SK-N-SH (cell line): ENCODE measurements around the gene PTK6. TPM values are rescaled to one million over a fixed set of nuclear protein-coding genes. Genes with fewer than 3 reads are reported as not detected.

ENCODE experiments used
- CTCF ChIA-PET: fragments of 300-600, 350-600 bp; formaldehyde crosslinking; extraction: SDS; loops from one replicate; lab custom pipeline; 2021; lab: Yijun Ruan, JAX
- POLR2A ChIA-PET: fragments of 350-600 bp; sonication (Branson Sonifier 250); formaldehyde crosslinking; extraction: SDS; loops from one replicate; lab custom pipeline; 2020; ENCODE audit warnings: antibody characterized with exemption, inconsistent platforms; lab: Yijun Ruan, JAX
- DNase-seq: peaks from one replicate; pipeline ENCODE4 v3.0.0; 2012
- H2AFZ ChIP-seq: fragments of 200-600 bp; sonication (generic); 2 replicates; pipeline ENCODE4 v1.8.1; 2016; ENCODE audit warnings: antibody characterized with exemption, mild to moderate bottlenecking, low read depth
- H3F3A ChIP-seq: fragments of 200-600 bp; sonication (generic); replicated peaks from 2 replicates; pipeline ENCODE3; 2016; ENCODE audit warnings: antibody characterized with exemption, mild to moderate bottlenecking; ENCODE audit not compliant: insufficient read depth
- H3K27ac ChIP-seq, 2 experiments: fragments of 200-500 bp in 1 of 2; fragments of 200-600 bp in 1 of 2; sonication (Bioruptor generic) in 1 of 2; sonication (generic), shearing (Covaris generic) in 1 of 2; 2 replicates each; pipeline versions ENCODE4 v1.5.1 to v1.6.1; 2014 to 2016; ENCODE audit warnings: low read depth in 2 of 2, inconsistent platforms in 1 of 2, low read length in 1 of 2, mild to moderate bottlenecking in 1 of 2, mixed read lengths in 1 of 2
- H3K27me3 ChIP-seq: fragments of 200-600 bp; sonication (generic), shearing (Covaris generic); 2 replicates; pipeline ENCODE4 v1.6.1; 2016; ENCODE audit warnings: mixed run types; ENCODE audit not compliant: insufficient read depth
- H3K36me3 ChIP-seq, 2 experiments: fragments of 200-500 bp in 1 of 2; fragments of 200-600 bp in 1 of 2; sonication (Bioruptor generic) in 1 of 2; sonication (generic) in 1 of 2; replicated peaks in 1 of 2; 2 replicates each; pipeline versions ENCODE3 to v1.5.1; 2014 to 2016; ENCODE audit warnings: low read length in 1 of 2, mild to moderate bottlenecking in 1 of 2; ENCODE audit not compliant: insufficient read depth in 2 of 2, control insufficient read depth in 1 of 2
- H3K4me1 ChIP-seq, 2 experiments: fragments of 200-500 bp in 1 of 2; fragments of 200-600 bp in 1 of 2; sonication (Bioruptor generic) in 1 of 2; sonication (generic), shearing (Covaris generic) in 1 of 2; 2 replicates each; pipeline versions ENCODE4 v1.5.1 to v1.6.1; 2014 to 2016; ENCODE audit warnings: low read depth in 1 of 2, low read length in 1 of 2, mixed run types in 1 of 2; ENCODE audit not compliant: insufficient read depth in 2 of 2, control insufficient read depth in 1 of 2
- H3K4me2 ChIP-seq: fragments of 200-600 bp; sonication (generic), shearing (Covaris generic); 2 replicates; pipeline ENCODE4 v1.6.1; 2017; ENCODE audit warnings: mixed run types
- H3K4me3 ChIP-seq, 2 experiments: fragments of 200-500 bp in 1 of 2; fragments of 200-600 bp in 1 of 2; sonication (Bioruptor generic) in 1 of 2; sonication (generic), shearing (Covaris generic) in 1 of 2; 2 replicates each; pipeline versions ENCODE4 v1.5.1 to v1.8.1; 2014 to 2016; ENCODE audit warnings: low read depth in 2 of 2, inconsistent platforms in 1 of 2, low read length in 1 of 2, mild to moderate bottlenecking in 1 of 2, mixed read lengths in 1 of 2, moderate library complexity in 1 of 2
- H3K79me2 ChIP-seq: fragments of 200-600 bp; sonication (generic); 2 replicates; pipeline ENCODE4 v1.8.1; 2017; ENCODE audit warnings: mild to moderate bottlenecking; ENCODE audit not compliant: insufficient read depth
- H3K9ac ChIP-seq: fragments of 200-600 bp; sonication (generic); 2 replicates; pipeline ENCODE4 v1.6.1; 2017; ENCODE audit warnings: mixed run types
- H3K9me2 ChIP-seq: fragments of 200-600 bp; sonication (generic); 2 replicates; pipeline ENCODE4 v1.6.1; 2017; ENCODE audit warnings: mixed run types
- H3K9me3 ChIP-seq: fragments of 200-600 bp; sonication (generic); 2 replicates; pipeline ENCODE4 v1.6.1; 2017; ENCODE audit warnings: mixed run types, mild to moderate bottlenecking, moderate library complexity
- H4K20me1 ChIP-seq: fragments of 200-600 bp; sonication (generic); 2 replicates; pipeline ENCODE4 v1.6.1; 2017; ENCODE audit warnings: mild to moderate bottlenecking, mixed run types; ENCODE audit not compliant: insufficient read depth
- EP300 ChIP-seq, 2 experiments: IDR thresholded peaks; 2 replicates each; pipeline versions ENCODE4 v1.4.0 to v1.6.1; 2012; ENCODE audit warnings: borderline replicate concordance in 1 of 2, low read depth in 1 of 2, low read length in 1 of 2
- EZH2phosphoT487 ChIP-seq: fragments of 200-600 bp; sonication (generic); IDR thresholded peaks from 2 replicates; pipeline ENCODE4 v1.6.1; 2017; ENCODE audit warnings: low read depth, mixed run types, mild to moderate bottlenecking, antibody characterized with exemption, moderate library complexity, borderline replicate concordance
- FOXJ3 ChIP-seq: sonication (generic); formaldehyde crosslinking; IDR thresholded peaks from 2 replicates; pipeline ENCODE4 v1.5.1; 2020; ENCODE audit warnings: mild to moderate bottlenecking, missing genetic modification reagents
- IRF3 ChIP-seq: fragments of 150-350 bp; IDR thresholded peaks from 2 replicates; pipeline ENCODE4 v1.6.1; 2016; ENCODE audit warnings: mild to moderate bottlenecking, low read depth, low read length
- JUND ChIP-seq: IDR thresholded peaks from 2 replicates; pipeline ENCODE4 v1.4.0; 2012
- NFIC ChIP-seq: IDR thresholded peaks from 2 replicates; pipeline ENCODE4 v1.4.0; 2012; ENCODE audit warnings: borderline replicate concordance
- POLR2AphosphoS5 ChIP-seq: IDR thresholded peaks from 2 replicates; pipeline ENCODE4 v1.6.1; 2012; ENCODE audit warnings: low read depth, low read length
- RCOR1 ChIP-seq: fragments of 150-350 bp; IDR thresholded peaks from 2 replicates; pipeline ENCODE4 v1.6.1; 2017; ENCODE audit warnings: antibody characterized with exemption, low read length
- SIN3A ChIP-seq: IDR thresholded peaks from 2 replicates; pipeline ENCODE4 v1.6.1; 2012; ENCODE audit warnings: low read depth, mild to moderate bottlenecking, low read length, moderate library complexity, borderline replicate concordance
- TAF1 ChIP-seq: IDR thresholded peaks from 2 replicates; pipeline ENCODE4 v1.6.1; 2012; ENCODE audit warnings: low read depth, mild to moderate bottlenecking, low read length, moderate library complexity, borderline replicate concordance
- TCF12 ChIP-seq: IDR thresholded peaks from 2 replicates; pipeline ENCODE4 v1.4.0; 2012
- TEAD4 ChIP-seq: IDR thresholded peaks from 2 replicates; pipeline ENCODE4 v1.4.0; 2012; ENCODE audit warnings: mild to moderate bottlenecking, borderline replicate concordance; ENCODE audit not compliant: insufficient read depth
- YY1 ChIP-seq: IDR thresholded peaks from 2 replicates; pipeline ENCODE4 v1.4.0; 2012; ENCODE audit warnings: low read depth, mild to moderate bottlenecking
- ZBTB33 ChIP-seq: IDR thresholded peaks from 2 replicates; pipeline ENCODE4 v1.4.0; 2012; ENCODE audit warnings: low read depth, borderline replicate concordance
- WGBS: methylation state at CpG from one replicate; pipeline ENCODE4 v1.1.6; 2017; ENCODE audit warnings: low lambda C conversion rate; 5-methylcytosine and 5-hydroxymethylcytosine counted together
- polyA plus RNA-seq, 3 experiments: library from polyadenylated mRNA; depleted of rRNA; stranded (reverse); fragments of >200 nt; gene quantifications; 2 replicates each; pipeline ENCODE4 v1.2.3, GENCODE V29; 2012
- TF ChIP-seq, protein P1 (sequence below): IDR thresholded peaks from 2 replicates; pipeline ENCODE4; 2012
- TF ChIP-seq, protein P2 (sequence below): fragments of 200-600 bp; sonication (generic); IDR thresholded peaks from 2 replicates; pipeline ENCODE4 v1.6.1; 2017; ENCODE audit warnings: antibody characterized with exemption, mild to moderate bottlenecking, moderate library complexity

PTK6 gene
- polyA plus RNA-seq, 1 of the 3 experiments (the other 2 are of a cell fraction), result 0.07 TPM

DNA sequence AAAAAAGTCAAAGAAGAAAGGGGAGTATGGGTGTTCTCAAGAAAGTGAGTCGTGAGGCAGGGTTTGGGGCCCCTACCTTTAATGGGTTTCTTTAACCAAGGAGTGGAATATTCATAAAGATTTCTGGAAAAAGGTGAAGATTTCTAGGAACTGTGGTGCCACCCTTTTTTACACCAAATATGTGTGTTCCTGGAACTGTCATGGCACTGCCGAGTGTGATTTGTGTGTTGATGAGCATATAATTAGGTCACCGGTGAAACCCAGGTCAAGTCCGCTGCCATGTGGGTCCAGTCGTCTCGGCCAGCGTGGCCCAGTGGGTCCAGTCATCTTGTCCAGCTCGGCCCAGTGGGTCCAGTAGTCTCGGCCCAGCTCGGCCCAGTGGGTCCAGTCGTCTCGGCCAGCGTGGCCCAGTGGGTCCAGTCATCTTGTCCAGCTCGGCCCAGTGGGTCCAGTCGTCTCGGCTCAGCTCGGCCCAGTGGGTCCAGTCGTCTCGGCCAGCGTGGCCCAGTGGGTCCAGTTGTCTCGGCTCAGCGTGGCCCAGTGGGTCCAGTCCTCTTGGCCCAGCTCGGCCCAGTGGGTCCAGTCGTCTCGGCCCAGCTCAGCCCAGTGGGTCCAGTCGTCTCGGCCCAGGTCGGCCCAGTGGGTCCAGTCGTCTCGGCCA is 30.0 kb downstream of the PTK6 start:
- no peaks in the 10 kb centered on the region for H3K36me3 ChIP-seq
- WGBS, result 67% methylated on average over 5 of the region's 30 CpGs
- CTCF ChIA-PET, result interaction anchor here (2.0 kb wide), 2 partner anchors 11 to 14 kb away, joined by 5 to 9 read pairs; partner anchors contain the start of gene PPDPF

GRCh38 chr20:63505723-63506122 is 31.5 kb downstream of the PTK6 start:
- H3K27ac ChIP-seq, result no peak overlapping the region
- no peaks in the 10 kb centered on the region for H3K9me2 ChIP-seq
- H2AFZ ChIP-seq, result no peak overlapping the region
- H3K4me3 ChIP-seq, result no peak overlapping the region
- H3K27me3 ChIP-seq, result no peaks in the 10 kb centered on the region
- H3K4me2 ChIP-seq, result no peak overlapping the region
- no peaks in the 10 kb centered on the region for H4K20me1 ChIP-seq
- WGBS, result 82% methylated on average over 11 of the region's 12 CpGs
- TF ChIP-seq POLR2AphosphoS5, result no peak
- TF ChIP-seq, protein P1, sequence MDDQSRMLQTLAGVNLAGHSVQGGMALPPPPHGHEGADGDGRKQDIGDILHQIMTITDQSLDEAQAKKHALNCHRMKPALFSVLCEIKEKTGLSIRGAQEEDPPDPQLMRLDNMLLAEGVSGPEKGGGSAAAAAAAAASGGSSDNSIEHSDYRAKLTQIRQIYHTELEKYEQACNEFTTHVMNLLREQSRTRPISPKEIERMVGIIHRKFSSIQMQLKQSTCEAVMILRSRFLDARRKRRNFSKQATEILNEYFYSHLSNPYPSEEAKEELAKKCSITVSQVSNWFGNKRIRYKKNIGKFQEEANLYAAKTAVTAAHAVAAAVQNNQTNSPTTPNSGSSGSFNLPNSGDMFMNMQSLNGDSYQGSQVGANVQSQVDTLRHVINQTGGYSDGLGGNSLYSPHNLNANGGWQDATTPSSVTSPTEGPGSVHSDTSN, result no peak
- TF ChIP-seq TEAD4, result no peak
- no peak for TF ChIP-seq IRF3
- no peak for TF ChIP-seq NFIC
- TF ChIP-seq RCOR1, result no peak
- no peak for TF ChIP-seq EP300 (IDR thresholded peaks at IDR 0.05; ENCODE audit: borderline replicate concordance in 1 of 2, low read depth in 1 of 2, low read length in 1 of 2)
- no peak for TF ChIP-seq SIN3A
- no peak for TF ChIP-seq YY1
- no peak for TF ChIP-seq FOXJ3 (CRISPR knock-in tag)
- no peak for TF ChIP-seq JUND
- no peak for TF ChIP-seq EZH2phosphoT487
- no peaks in the 10 kb centered on the region for H3K9me3 ChIP-seq
- DNase-seq, result no peak
- H3K9ac ChIP-seq, result no peak overlapping the region
- H3K36me3 ChIP-seq, result no peaks in the 10 kb centered on the region
- peaks cover 7% of the 10 kb centered on the region for H3F3A ChIP-seq
- peaks cover 0 to 21% of the 10 kb centered on the region in 2 experiments; a peak in 1 of 4 replicates for H3K4me1 ChIP-seq
- no peaks in the 10 kb centered on the region for H3K79me2 ChIP-seq
- ChIA-PET CTCF (interaction anchor here (0.6 to 2.6 kb wide), 2 partner anchors 9 to 23 kb away, joined by 3 to 13 read pairs; no protein-coding TSS in a partner anchor), POLR2A (no interaction called here)

More for the DNA sequence above, 30.0 kb downstream of the PTK6 start:
- no peak overlapping the region for H2AFZ ChIP-seq
- no peaks in the 10 kb centered on the region for H3K79me2 ChIP-seq
- peaks cover 0 to 14% of the 10 kb centered on the region in 2 experiments; a peak in 1 of 4 replicates for H3K4me1 ChIP-seq
- POLR2A ChIA-PET, result interaction anchor here (0.7 kb wide), 1 partner anchor 54 kb away, joined by 6 read pairs; no protein-coding TSS in a partner anchor
- H3K9me2 ChIP-seq, result no peaks in the 10 kb centered on the region
- no peaks in the 10 kb centered on the region for H3F3A ChIP-seq
- no peak overlapping the region for H3K27ac ChIP-seq
- H3K9ac ChIP-seq, result no peak overlapping the region
- no peak for DNase-seq
- H3K9me3 ChIP-seq, result no peaks in the 10 kb centered on the region
- no peak overlapping the region for H3K4me3 ChIP-seq
- H3K27me3 ChIP-seq, result no peaks in the 10 kb centered on the region
- TF ChIP-seq NFIC, result no peak
- no peak for TF ChIP-seq ZBTB33
- TF ChIP-seq POLR2AphosphoS5, result no peak
- no peak for TF ChIP-seq TCF12
- no peak for TF ChIP-seq EZH2phosphoT487
- no peak for TF ChIP-seq TAF1
- TF ChIP-seq, protein P2, sequence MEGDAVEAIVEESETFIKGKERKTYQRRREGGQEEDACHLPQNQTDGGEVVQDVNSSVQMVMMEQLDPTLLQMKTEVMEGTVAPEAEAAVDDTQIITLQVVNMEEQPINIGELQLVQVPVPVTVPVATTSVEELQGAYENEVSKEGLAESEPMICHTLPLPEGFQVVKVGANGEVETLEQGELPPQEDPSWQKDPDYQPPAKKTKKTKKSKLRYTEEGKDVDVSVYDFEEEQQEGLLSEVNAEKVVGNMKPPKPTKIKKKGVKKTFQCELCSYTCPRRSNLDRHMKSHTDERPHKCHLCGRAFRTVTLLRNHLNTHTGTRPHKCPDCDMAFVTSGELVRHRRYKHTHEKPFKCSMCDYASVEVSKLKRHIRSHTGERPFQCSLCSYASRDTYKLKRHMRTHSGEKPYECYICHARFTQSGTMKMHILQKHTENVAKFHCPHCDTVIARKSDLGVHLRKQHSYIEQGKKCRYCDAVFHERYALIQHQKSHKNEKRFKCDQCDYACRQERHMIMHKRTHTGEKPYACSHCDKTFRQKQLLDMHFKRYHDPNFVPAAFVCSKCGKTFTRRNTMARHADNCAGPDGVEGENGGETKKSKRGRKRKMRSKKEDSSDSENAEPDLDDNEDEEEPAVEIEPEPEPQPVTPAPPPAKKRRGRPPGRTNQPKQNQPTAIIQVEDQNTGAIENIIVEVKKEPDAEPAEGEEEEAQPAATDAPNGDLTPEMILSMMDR, result no peak
- no peaks in the 10 kb centered on the region for H4K20me1 ChIP-seq
- no peak overlapping the region for H3K4me2 ChIP-seq
